HepG2 (cell line): Measurements from ENCODE around the gene SLC25A22. TPM values are rescaled to one million over a fixed set of nuclear protein-coding genes. Genes with fewer than 3 reads are reported as not detected.

ENCODE experiments used
- AGO2 ChIP-seq: fragments of 200-400 bp; formaldehyde crosslinking; optimal IDR thresholded peaks from 2 replicates; pipeline ENCODE3; 2017; ENCODE audit warnings: mild to moderate bottlenecking, low read depth, low read length, moderate library complexity
- GPBP1L1 ChIP-seq: sonication (generic); formaldehyde crosslinking; IDR thresholded peaks from 2 replicates; pipeline ENCODE4 v1.5.0; 2020; ENCODE audit warnings: mild to moderate bottlenecking, missing genetic modification reagents
- NFAT5 ChIP-seq: sonication (generic); formaldehyde crosslinking; IDR thresholded peaks from 2 replicates; pipeline ENCODE4 v1.4.0; 2020; ENCODE audit warnings: missing genetic modification reagents
- PRDM4 ChIP-seq: sonication (generic); formaldehyde crosslinking; IDR thresholded peaks from 2 replicates; pipeline ENCODE4 v1.9.0; 2021; ENCODE audit warnings: missing genetic modification reagents, borderline replicate concordance
- SIN3A ChIP-seq: IDR thresholded peaks from 2 replicates; pipeline ENCODE4 v1.6.1; 2011; ENCODE audit warnings: low read depth, mild to moderate bottlenecking, control low read depth, low read length, borderline replicate concordance
- ZBTB10 ChIP-seq: sonication (generic); formaldehyde crosslinking; IDR thresholded peaks from 2 replicates; pipeline ENCODE4 v1.4.0; 2020; ENCODE audit warnings: missing genetic modification reagents, borderline replicate concordance
- ZIK1 ChIP-seq: sonication (generic); formaldehyde crosslinking; IDR thresholded peaks from 2 replicates; pipeline ENCODE4 v1.5.0; 2020; ENCODE audit warnings: mild to moderate bottlenecking, low read depth, missing genetic modification reagents, borderline replicate concordance
- ZNF136 ChIP-seq: sonication (generic); formaldehyde crosslinking; IDR thresholded peaks from 2 replicates; pipeline ENCODE4 v1.8.1; 2022; ENCODE audit warnings: low read depth, mild to moderate bottlenecking, moderate library complexity, missing genetic modification reagents
- ZNF160 ChIP-seq: sonication (generic); formaldehyde crosslinking; IDR thresholded peaks from 2 replicates; pipeline ENCODE4 v1.8.0; 2022; ENCODE audit warnings: mild to moderate bottlenecking, inconsistent platforms, missing genetic modification reagents
- ZNF432 ChIP-seq: sonication (generic); formaldehyde crosslinking; IDR thresholded peaks from 2 replicates; pipeline ENCODE4 v1.5.0; 2020; ENCODE audit warnings: missing genetic modification reagents, mild to moderate bottlenecking, borderline replicate concordance
- ZNF598 ChIP-seq: sonication (generic); formaldehyde crosslinking; IDR thresholded peaks from 2 replicates; pipeline ENCODE4 v1.5.1; 2020; ENCODE audit warnings: mild to moderate bottlenecking, missing genetic modification reagents, borderline replicate concordance
- polyA plus RNA-seq, 8 experiments: library from polyadenylated mRNA; depleted of rRNA in 3 of 8; stranded (reverse) in 7 of 8; unstranded in 1 of 8; fragments of >200 nt; fragmentation: Illumina TruSeq in 4 of 8; extraction: Trizol in 4 of 8; gene quantifications; 2 replicates each; pipeline versions ENCODE4 v1.2.1 to v1.2.3, GENCODE V29; 2011 to 2016; ENCODE audit warnings: low read depth in 4 of 8, missing spikeins in 1 of 8, mixed read lengths in 1 of 8; ENCODE audit not compliant: insufficient read depth in 1 of 8
- total RNA-seq, 5 experiments: library from RNA; depleted of rRNA; stranded (reverse); fragments of >200 nt; fragmentation: Illumina TruSeq; extraction: Trizol; gene quantifications; 2 replicates each; pipeline ENCODE4 v1.2.3, GENCODE V29; 2016; ENCODE audit warnings: low read depth in 1 of 5

Gene SLC25A22
- total and polyA plus RNA-seq, 2 of the 13 experiments (the other 11 are each of a cell fraction or from before 2014, with no cell fraction given) = 12.4 to 19.2 TPM

GRCh38 chr11:798093-798713 lies at the start of gene SLC25A22 (continued):
- TF ChIP-seq GPBP1L1 (no peak), NFAT5 (no peak; the same call in 1 of the 2 replicates), PRDM4 (CRISPR knock-in tag) (no peak), ZNF432 (no peak), AGO2 (peak; percentile 47), ZNF136 (no peak), SIN3A (peak; percentile 40; the same call in 1 of the 2 replicates), ZNF598 (CRISPR knock-in tag) (no peak), ZIK1 (peak; percentile 48; the same call in 1 of the 2 replicates), ZNF160 (CRISPR knock-in tag) (no peak), ZBTB10 (CRISPR knock-in tag) (no peak)
